NCI-H2227 (cell line): Measurements from ENCODE around the gene FAAH.
A peak's percentile ranks its signal among the peaks of the same experiment; 100 is the strongest.

Experiments used
- DNase-seq: peaks from one replicate; lab custom pipeline; 2025; ENCODE audit not compliant: unreplicated experiment; lab: John Stamatoyannopoulos, UW

FAAH gene

DNA sequence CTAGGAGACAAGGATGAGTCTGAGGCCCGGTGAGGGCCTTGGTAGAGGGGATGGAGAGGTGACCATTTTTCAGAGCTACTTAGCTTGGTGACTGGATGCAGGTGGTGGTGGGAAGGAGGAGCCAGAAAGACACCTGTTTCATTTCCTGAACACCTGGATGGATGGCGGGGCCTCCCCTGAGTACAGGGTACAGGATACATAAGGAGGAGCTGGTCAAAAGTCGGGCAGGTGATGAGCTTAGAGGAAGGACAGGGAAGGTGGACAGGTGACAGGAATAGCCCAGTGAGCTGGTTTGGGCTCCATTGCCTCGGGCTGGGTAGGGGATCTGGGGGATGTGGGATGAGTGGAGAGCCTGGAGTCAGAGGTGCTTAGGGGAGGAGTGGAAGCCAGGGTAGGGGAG is 6.3 kb downstream of the FAAH start:
- DNase-seq = no peak

DNA sequence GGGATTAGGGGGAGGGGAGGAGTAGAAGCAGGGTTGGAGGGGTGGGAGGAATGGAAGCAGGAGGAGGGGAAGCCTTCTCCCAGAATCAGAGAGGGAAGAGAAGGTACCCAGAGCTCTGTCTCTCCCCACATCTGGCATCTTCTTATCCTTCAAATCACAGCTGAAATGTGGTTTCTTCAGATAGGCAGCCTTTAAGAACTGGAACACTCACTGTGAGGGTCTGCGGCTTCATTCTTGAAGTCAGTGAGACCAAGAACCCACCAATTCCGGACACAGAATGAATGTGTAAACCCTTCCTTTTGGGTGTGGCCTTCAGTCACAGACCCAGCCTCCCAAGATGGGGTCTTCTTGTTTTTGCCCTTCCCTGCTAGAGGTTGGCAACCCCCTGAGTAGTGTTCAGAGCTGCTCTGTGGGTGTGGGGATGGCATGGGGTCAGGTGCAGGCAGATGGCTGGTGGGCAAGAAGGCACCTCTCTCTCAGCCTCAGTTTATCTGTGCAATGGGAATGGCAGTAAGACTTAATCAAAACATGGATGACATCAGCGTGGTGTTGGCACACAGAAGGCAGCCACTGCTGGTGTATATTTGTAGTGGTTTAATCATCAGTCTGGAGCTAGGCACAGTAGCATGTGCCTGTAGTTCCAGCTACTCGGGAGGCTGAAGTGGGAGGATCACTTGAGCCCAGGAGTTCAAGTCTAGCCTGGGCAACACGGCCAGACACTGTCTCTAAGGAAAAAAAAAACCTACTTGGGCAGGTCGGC is 7.2 kb downstream of the FAAH start:
- DNase-seq = no peak

DNA sequence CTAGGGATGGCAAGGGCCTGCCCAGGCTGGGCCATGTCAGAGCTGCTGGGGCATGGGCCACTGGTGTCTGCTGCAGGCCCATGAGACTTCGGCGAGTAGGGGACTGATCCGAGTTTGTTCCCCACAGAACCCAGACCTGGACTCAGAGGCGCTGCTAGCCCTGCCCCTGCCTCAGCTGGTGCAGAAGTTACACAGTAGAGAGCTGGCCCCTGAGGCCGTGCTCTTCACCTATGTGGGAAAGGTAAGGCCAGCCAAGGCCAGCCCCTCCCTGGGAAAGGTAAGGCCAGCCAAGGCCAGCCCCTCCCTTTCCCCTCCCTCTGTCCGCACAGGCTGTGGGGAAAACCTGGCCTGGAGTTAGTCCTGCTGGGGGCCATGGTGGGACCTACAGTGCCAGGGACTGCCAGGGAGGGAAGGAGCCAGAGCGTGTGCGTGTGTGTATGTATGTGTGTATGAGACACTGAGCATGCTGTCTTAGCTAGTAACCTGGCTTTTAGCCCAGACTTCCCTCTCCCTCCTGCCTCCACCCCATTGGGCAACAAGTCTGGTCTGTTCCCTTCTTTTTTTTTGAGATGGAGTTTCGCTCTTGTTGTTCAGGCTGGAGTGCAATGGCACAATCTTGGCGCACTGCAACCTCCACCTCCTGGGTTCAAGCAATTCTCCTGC is 8.0 kb downstream of the FAAH start:
- peak; percentile 66 for DNase-seq

DNA sequence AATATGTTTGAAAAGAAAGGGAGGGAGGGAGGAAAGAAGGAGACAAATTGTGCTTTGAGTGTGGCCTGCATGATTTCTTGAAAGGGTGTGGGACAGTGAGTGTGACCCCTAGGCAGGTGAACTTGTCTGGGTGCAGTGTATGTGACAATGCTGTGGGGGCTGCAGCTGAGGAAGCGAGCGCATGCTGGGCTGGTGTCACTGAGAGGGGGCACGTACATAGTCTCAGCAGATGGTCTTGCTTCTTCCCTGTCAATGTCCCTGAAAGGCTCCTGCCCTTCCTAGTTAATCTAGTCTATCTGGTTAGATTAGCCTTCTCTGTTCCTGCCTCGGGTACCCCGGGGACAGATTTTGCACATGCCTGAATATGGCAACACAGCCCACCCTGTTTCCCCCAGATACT is 9.8 kb downstream of the FAAH start:
- no peak for DNase-seq

DNA sequence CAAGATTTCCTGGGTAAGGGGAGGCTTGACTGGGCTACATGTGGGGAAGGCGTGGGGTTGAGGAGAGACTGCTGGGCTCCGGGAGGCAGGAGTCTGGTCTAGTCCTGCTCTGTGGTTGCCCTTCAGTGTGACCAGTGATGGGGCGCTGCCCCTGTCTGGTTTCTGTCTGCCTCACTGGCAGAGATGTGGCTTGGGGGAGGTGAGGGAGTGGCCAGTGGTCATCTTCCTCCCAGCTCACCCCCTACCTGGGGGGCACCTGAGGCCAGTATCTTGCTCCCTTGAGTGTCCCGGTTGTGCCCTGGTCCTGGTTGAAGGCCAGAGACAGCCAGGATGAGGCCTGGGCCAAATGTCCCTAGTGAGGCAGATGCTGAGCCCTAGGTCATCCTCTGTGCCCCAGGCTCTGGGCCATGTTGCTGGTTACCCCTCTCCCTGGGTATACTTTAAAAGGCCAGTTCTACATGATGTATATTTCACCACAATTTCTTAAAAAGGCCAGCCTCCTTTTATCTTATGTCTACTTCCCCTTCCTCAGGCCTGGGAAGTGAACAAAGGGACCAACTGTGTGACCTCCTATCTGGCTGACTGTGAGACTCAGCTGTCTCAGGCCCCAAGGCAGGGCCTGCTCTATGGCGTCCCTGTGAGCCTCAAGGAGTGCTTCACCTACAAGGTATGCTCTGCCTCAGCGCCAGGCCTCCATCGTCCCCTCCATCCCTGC is 10.5 kb downstream of the FAAH start:
- DNase-seq = no peak

DNA sequence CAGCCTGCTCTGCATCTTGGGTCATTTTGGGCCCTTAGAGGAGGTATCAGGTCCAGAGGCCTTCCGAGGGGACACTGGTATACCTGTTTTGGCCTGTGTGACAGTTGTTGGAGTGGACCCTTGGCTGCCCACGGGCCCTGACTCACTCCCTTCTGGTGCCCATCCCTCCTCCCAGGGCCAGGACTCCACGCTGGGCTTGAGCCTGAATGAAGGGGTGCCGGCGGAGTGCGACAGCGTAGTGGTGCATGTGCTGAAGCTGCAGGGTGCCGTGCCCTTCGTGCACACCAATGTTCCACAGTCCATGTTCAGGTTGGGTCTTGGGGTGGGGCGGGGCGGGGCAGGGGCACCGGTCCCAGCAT is 11.1 kb downstream of the FAAH start:
- DNase-seq = no peak

DNA sequence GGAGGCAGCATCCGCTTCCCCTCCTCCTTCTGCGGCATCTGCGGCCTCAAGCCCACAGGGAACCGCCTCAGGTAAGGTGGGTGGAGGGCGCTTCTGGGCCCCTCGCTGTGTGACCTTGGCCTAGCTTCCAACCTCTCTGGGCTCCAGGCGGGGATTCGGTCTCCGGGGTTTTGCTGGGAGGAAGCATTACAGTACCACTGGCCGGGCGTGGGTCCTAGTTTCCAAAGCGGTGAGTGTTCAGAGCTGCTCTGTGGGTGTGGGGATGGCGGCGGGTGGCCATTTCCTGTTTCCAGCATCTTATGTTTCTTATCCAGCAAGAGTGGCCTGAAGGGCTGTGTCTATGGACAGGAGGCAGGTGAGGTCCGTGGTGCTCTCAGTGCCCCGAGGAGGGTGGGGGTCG is 11.6 kb downstream of the FAAH start:
- no peak for DNase-seq

DNA sequence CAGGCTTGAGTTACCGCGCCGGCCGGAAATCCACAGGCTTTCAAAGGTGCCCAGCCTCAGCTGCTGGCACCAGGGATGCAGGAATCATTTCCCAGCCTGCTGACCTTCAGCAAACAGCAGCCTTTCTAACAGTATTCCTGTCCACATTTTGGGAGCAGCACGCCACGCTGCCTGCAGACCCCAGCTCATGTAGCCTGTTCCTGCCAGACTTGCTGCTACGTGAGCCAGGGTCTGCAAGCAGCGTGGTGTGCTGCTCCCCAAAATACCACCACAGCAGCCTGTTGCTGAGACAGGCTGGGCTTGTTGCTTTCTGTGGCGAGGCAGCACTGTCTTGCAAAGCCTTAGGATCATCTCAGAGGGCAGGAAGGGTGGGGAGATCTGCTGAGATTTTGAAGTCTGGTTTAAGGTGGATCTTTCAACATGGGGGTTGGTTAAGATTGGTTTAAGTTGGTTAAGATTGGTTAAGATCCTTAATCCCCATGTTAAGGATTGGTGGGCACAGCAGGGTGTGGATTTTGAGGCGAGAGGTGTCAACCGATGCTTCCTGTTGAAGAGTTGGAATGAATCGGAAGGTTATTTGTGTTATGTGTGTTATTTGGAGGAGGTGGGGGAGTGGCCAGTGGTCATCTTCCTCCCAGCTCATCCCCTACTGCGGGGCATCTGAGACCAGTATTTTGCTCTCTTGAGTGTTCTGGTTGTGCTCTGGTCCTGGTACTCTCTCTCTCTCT is 12.9 kb downstream of the FAAH start:
- DNase-seq = no peak

DNA sequence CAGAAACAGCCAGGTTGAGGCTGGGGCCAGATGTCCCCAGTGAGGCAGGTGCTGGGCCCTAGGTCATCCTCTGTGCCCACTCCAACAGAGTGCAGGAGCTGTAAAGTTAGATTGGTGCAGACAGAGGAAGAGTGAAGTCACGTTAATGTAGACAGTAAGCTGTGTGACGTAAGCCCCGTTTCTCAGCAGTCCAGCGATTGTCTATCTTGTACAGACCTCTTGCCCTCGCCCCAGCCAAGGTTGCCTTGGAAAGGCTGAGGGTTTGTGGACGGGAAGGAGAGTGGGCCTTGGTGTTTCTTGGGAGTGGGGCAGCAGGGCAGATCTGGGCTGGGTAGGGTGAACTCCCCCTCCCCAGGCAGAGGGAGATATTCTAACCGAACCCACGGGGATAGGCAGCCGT is 13.5 kb downstream of the FAAH start:
- no peak for DNase-seq

DNA sequence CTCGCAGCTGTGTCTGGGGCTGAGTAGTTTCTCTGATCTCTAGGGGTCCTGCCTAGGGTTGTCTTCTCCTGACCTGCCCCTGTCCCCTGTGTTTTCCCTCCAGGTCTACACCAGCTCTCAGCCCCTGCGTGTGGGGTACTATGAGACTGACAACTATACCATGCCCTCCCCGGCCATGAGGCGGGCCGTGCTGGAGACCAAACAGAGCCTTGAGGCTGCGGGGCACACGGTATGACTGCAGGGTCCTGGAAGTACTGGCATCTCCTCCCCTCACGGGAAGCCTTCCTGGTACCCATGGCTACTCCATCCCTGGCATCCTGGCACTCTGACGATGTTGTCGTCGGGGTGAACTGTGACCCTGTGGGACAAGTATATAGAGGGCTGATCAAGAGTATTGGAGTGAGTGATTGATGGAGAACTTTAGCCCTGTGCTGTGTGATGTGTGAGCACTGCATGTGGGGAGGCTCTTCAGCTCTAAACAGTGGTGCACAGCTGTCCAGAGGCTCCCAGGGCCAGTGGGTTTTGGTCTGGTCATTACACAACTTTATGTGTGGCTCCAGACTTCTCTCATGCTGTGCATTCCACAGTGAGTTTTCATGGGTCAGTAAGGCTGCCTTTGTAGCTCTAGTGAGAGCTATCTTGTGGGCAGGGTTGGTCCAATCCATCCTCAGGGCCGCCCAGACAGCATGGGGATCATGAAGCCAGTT is 14.4 kb downstream of the FAAH start:
- DNase-seq = no peak

DNA sequence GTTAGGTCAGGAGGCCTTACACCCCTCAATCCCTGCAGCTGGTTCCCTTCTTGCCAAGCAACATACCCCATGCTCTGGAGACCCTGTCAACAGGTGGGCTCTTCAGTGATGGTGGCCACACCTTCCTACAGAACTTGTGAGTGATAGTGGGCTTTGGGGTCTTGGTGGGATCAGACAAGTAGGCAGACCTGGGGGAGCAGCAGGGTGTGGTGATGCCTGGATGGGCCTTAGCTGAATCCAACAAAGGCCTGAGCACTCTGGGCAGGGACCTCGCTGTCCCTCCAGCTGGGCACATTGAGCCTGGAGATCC is 14.9 kb downstream of the FAAH start:
- no peak for DNase-seq

DNA sequence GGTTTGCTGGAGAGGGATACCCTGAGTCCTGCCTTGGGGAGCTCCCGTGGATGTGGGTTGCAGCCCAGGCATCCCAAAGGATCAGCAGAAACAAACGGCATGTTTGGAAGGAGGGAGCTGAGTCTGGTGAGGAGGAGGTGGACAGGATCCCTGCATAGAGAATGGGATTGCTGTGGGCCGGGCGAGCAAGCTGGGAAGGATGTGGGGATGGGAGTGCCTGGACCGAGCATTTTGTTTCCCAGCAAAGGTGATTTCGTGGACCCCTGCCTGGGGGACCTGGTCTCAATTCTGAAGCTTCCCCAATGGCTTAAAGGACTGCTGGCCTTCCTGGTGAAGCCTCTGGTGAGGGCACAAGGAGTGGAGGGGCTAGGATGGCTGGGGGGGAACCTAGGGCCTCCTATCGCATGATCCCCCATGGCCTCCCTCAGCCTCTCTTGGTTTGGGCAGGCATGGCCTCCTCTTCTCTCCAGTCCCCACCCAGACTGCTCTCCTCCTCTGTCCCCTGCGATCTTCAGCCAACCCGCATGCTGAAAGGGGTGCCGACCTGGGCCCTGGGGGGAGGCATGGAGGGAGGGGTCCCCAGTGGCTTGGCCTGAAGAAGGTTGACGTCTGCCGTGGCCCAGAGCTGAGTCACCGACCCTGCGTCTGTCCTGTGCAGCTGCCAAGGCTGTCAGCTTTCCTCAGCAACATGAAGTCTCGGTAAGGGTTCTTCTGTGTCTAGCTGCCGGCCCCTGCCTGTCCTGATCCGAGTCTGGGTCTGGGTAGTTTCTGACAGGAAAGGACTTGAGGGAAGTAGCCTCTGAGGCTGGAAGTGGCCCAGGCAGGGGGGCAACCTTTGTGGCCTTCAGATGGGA is 16.3 kb downstream of the FAAH start:
- no peak for DNase-seq

DNA sequence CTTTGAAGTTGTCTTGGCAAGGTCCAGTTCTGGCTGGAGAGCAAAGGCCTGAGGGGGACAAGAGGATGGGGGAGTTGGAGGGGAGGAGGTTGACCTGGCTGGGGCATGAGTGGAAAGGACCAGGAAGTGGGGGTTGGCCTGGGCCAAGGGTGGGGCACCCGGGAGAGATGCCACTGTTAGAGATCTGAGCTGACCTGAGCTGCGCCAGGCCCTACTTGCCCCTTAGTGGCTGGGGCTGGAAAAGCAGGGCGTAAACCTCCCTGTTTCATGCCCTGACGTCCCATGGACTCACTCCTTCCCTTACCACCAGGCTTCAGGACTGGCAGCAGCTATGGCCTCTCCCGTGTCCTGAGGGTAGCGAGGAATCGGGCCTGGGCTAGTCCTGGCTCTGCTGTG is 16.9 kb downstream of the FAAH start:
- DNase-seq = no peak

DNA sequence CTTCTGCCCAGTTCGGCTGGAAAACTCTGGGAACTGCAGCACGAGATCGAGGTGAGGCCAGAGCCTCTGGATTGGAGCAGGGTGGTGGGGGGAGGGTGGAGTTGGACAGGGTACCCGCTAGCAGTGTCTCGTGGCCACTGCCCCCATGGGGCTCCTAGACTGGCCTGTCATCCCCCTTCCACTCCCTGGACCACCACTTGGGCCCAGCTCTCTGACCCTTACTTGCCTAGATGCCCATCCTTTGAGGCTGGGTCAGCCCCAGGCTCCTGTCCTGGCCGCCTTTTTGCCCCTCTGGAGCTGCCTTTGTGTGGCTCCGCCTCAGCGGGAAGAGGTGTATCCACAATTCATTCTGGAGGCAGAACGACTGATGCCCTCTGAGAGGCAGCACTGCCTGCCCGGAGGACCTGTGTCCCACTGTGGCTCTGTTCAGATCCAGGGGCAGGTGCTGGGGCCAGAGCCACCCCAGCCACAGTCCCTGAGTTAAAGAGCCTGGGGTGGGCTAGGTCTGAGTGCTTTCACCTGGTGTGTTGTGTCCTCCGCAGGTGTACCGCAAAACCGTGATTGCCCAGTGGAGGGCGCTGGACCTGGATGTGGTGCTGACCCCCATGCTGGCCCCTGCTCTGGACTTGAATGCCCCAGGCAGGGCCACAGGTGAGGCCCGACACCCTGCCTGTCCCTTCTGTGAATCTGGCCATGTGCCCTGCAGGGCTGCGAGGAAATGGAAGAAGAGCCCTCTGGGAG is 17.7 kb downstream of the FAAH start:
- no peak for DNase-seq

DNA sequence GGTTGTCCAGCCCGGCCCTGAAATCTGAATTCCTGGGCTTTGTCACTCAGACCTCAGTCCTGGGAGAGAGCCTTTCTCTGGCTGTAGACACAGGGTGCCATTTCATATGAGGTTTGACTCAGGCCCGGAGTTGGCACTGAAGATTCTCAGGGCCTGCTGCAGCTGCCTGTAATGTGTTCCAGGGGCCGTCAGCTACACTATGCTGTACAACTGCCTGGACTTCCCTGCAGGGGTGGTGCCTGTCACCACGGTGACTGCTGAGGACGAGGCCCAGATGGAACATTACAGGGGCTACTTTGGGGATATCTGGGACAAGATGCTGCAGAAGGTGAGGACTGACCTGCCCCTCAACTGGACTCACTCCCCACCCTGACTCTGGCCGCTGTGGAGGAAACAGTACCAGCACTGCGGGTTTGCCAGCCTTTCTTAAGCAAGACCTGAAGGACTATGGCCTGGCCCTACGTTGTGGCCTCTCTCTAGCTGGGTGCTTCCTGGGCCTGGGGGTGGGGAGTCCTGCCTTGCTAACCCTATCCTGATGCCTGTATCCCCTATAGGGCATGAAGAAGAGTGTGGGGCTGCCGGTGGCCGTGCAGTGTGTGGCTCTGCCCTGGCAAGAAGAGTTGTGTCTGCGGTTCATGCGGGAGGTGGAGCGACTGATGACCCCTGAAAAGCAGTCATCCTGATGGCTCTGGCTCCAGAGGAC is 18.9 kb downstream of the FAAH start:
- no peak for DNase-seq

DNA sequence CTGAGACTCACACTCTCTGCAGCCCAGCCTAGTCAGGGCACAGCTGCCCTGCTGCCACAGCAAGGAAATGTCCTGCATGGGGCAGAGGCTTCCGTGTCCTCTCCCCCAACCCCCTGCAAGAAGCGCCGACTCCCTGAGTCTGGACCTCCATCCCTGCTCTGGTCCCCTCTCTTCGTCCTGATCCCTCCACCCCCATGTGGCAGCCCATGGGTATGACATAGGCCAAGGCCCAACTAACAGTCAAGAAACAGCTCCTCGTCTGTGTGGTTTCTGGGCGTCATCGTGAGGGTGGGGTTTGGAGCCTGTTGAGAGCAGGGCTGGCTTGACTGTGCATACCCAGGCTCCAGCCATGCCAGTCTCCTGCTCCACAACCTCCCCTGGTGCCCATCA is 19.5 kb downstream of the FAAH start:
- no peak for DNase-seq

DNA sequence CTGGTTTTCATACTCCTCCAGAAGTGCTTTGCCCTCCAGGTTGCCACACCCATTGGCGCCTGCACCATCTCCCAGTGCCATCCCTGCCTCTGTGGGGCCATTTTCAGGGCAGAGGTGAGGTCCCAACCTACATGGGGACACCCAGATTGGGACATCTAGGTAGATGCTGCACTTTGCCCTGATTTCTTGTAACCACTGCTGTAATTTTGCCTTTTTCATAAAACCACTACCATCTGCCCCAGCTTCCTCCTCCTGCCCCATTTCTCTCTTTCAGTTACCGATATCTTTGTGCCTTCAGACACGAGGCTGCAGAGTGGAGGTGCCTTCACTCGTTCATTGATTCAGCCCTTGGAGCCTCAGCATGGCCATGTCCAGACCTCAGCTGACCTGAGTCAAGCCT is 21.4 kb downstream of the FAAH start:
- DNase-seq = no peak

DNA sequence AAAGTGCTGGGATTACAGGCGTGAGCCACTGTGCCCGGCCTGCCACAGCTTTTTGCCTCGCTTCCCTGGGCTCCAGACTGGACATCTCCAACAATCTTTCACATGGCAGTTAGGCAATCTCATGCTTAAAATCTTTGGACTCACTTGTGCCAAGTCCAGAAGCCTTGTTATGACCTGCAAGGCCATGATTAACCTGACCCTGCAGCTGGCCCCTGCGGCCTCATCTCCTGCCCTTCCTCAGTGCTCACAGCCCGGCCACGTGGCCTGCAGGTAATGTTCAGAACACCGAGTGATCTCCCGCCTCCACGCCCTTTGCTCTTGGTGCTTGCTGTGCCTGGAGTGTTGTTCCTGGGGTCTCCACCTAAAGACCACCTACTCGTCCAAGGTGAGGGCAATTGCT is 24.9 kb downstream of the FAAH start:
- DNase-seq = no peak

DNA sequence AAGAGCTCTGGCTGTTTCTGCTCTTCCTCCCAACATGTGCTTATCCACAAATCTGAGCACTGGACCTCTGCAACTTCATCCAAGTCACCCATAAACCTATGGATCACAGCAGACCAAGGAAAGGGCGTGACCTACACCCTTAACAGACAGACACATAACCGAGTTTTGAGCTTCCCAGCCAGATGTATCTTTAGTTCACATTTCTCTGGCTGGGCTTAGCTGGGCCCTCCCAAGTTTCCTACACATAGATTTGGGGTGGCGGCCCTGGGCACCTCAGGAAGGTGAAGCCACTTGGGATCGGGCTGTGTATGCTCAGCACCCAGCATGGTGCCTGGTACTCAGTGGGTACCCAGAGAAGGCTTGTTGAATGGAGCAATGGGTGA is 26.4 kb downstream of the FAAH start:
- no peak for DNase-seq
